HL-60 (cell line): ENCODE results near the gene TDRD9.

ENCODE experiments used
- DNase-seq, 2 experiments: peaks; one replicate each; pipeline ENCODE4 v3.0.0-alpha.2; 2010 to 2020; ENCODE audit warnings: low read depth in 1 of 2, low spot score in 1 of 2
- H3K27ac ChIP-seq: fragments of 250-450 bp; sonication (Bioruptor Pico); replicated peaks from 2 replicates; pipeline ENCODE4 v1.5.1; 2020; ENCODE audit warnings: mild to moderate bottlenecking, moderate library complexity
- H3K27me3 ChIP-seq: fragments of 250-450 bp; sonication (Bioruptor Pico); 2 replicates; pipeline ENCODE4 v1.5.1; 2021; ENCODE audit warnings: mild to moderate bottlenecking, moderate library complexity; ENCODE audit not compliant: insufficient read depth, poor library complexity, severe bottlenecking
- H3K4me3 ChIP-seq: replicated peaks from 2 replicates; pipeline ENCODE4 v1.5.1; 2011; ENCODE audit warnings: mild to moderate bottlenecking, control low read depth, low read length; ENCODE audit not compliant: insufficient read depth
- CTCF ChIP-seq: IDR thresholded peaks from one replicate; pipeline ENCODE4 v1.5.1; 2011; ENCODE audit warnings: low read length, control low read depth, inconsistent platforms; ENCODE audit not compliant: insufficient read depth
- GABPA ChIP-seq: IDR thresholded peaks from 2 replicates; pipeline ENCODE4 v1.6.1; 2012; ENCODE audit warnings: low read depth
- POLR2AphosphoS5 ChIP-seq: IDR thresholded peaks from 2 replicates; pipeline ENCODE4 v1.6.1; 2012; ENCODE audit warnings: low read depth
- REST ChIP-seq: IDR thresholded peaks from 2 replicates; pipeline ENCODE4 v1.6.1; 2012; ENCODE audit warnings: low read depth; ENCODE audit not compliant: insufficient replicate concordance
- SPI1 ChIP-seq: IDR thresholded peaks from 2 replicates; pipeline ENCODE4 v1.6.1; 2012; ENCODE audit warnings: low read depth, mild to moderate bottlenecking, borderline replicate concordance

The TDRD9 gene

GRCh38 chr14:103904493-103905107 is 23.7 kb upstream of the TDRD9 start:
- no peak for DNase-seq
- Histone ChIP-seq H3K27me3 (no peaks in the 10 kb centered on the region), H3K27ac (no peak overlapping the region), H3K4me3 (no peak overlapping the region)
- TF ChIP-seq POLR2AphosphoS5 (no peak), GABPA (no peak), SPI1 (no peak), CTCF (no peak), REST (no peak)

GRCh38 chr14:103905842-103906456 is 22.3 kb upstream of the TDRD9 start:
- DNase-seq = peak in 1 of 2 experiments; percentile 51
- H3K27me3 ChIP-seq = no peaks in the 10 kb centered on the region
- H3K4me3 ChIP-seq = no peak overlapping the region
- TF ChIP-seq GABPA = no peak
- peak; percentile 24 for TF ChIP-seq CTCF
- no peak for TF ChIP-seq REST
- TF ChIP-seq SPI1 = no peak
- TF ChIP-seq POLR2AphosphoS5 = no peak
- no peak overlapping the region for H3K27ac ChIP-seq

- H3K27me3 ChIP-seq = no peaks in the 10 kb centered on the region
- H3K27ac ChIP-seq = no peak overlapping the region
- TF ChIP-seq CTCF (no peak), REST (no peak)
- no peak overlapping the region for H3K4me3 ChIP-seq
- no peak for DNase-seq
Observed at GRCh38 chr14:103908580-103908979, 19.7 kb upstream of the TDRD9 start.
